ENCODE results near the gene TCTN1. TPM values are rescaled to one million over a fixed set of nuclear protein-coding genes. Genes with fewer than 3 reads are reported as not detected.

The TCTN1 gene
- total RNA-seq, 1 donor from 2014 or later: 84.0 TPM

- no peaks in the 10 kb centered on the region for H3K36me3 Mint-ChIP-seq (ENCODE audit: insufficient read depth)
- H3K9me3 Mint-ChIP-seq (ENCODE audit: low read depth): no peaks in the 10 kb centered on the region
- H3K4me1 Mint-ChIP-seq (ENCODE audit: low read depth): no peaks in the 10 kb centered on the region
- TF ChIP-seq, protein P1, sequence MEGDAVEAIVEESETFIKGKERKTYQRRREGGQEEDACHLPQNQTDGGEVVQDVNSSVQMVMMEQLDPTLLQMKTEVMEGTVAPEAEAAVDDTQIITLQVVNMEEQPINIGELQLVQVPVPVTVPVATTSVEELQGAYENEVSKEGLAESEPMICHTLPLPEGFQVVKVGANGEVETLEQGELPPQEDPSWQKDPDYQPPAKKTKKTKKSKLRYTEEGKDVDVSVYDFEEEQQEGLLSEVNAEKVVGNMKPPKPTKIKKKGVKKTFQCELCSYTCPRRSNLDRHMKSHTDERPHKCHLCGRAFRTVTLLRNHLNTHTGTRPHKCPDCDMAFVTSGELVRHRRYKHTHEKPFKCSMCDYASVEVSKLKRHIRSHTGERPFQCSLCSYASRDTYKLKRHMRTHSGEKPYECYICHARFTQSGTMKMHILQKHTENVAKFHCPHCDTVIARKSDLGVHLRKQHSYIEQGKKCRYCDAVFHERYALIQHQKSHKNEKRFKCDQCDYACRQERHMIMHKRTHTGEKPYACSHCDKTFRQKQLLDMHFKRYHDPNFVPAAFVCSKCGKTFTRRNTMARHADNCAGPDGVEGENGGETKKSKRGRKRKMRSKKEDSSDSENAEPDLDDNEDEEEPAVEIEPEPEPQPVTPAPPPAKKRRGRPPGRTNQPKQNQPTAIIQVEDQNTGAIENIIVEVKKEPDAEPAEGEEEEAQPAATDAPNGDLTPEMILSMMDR (IDR thresholded peaks at IDR 0.05; ENCODE audit: unreplicated experiment): peak; percentile 71
- DNase-seq (ENCODE audit: low spot score, unreplicated experiment): peak; percentile 49
- no peak overlapping the region for H3K27ac Mint-ChIP-seq
- peaks cover 8% of the 10 kb centered on the region for H3K27me3 Mint-ChIP-seq
- no peak overlapping the region for H3K4me3 Mint-ChIP-seq (ENCODE audit: low read depth)
Measured at GRCh38 chr12:110698171-110698902, 84.4 kb downstream of the TCTN1 start.

Other genes starting within 250 kb of the TCTN1 start
- 86.2 and 91.8 TPM in 2 replicates for gene ANAPC7, start 210.4 kb upstream of the TCTN1 start, total RNA-seq
- gene ARPC3, start 163.8 kb upstream of the TCTN1 start, total RNA-seq: 181 and 184 TPM in 2 replicates
- 18.7 and 19.8 TPM in 2 replicates for gene GPN3, start 145.9 kb upstream of the TCTN1 start, total RNA-seq
- 5.3 and 6.8 TPM in 2 replicates for gene FAM216A, start 145.3 kb upstream of the TCTN1 start, total RNA-seq
- gene VPS29, start 112.0 kb upstream of the TCTN1 start, total RNA-seq: 101 and 102 TPM in 2 replicates
- gene RAD9B, start 111.8 kb upstream of the TCTN1 start, total RNA-seq: 0.24 and 0.33 TPM in 2 replicates
- gene PPTC7, start 30.8 kb upstream of the TCTN1 start, total RNA-seq: 13.7 and 15.1 TPM in 2 replicates
- gene HVCN1, start 75.0 kb downstream of the TCTN1 start, total RNA-seq: 4.2 and 5.0 TPM in 2 replicates
- 164 TPM in 2 replicates for gene PPP1CC, start 128.8 kb downstream of the TCTN1 start, total RNA-seq
- not detected in 2 replicates for gene CCDC63, start 232.9 kb downstream of the TCTN1 start, total RNA-seq